ENCODE data around the gene HOXA7.

HOXA7 gene

GRCh38 chr7:27159266-27160144 is 3.0 kb upstream of the HOXA7 start:
- no peak for DNase-seq (ENCODE audit: low spot score)
- in situ Hi-C loops (cut with MboI; ENCODE audit: low pct_unique_long_range_greater_than_20kb, low sequenced_read_pairs, unreplicated experiment), result loop anchor here (10.0 to 25.0 kb wide), 3 partner anchors 85 to 1305 kb away; partner anchors contain the start of gene EVX1
- no peak for TF ChIP-seq CTCF (IDR thresholded peaks at IDR 0.05; ENCODE audit: extremely low read depth, insufficient read depth, missing control alignments)

GRCh38 chr7:27158436-27159265 is 2.2 kb upstream of the HOXA7 start:
- no peak for TF ChIP-seq CTCF (IDR thresholded peaks at IDR 0.05; ENCODE audit: extremely low read depth, insufficient read depth, missing control alignments)
- in situ Hi-C loops (cut with MboI; ENCODE audit: low pct_unique_long_range_greater_than_20kb, low sequenced_read_pairs, unreplicated experiment), result loop anchor here (10.0 to 25.0 kb wide), 2 partner anchors 86 to 796 kb away; partner anchors contain the start of gene EVX1
- no peak for DNase-seq (ENCODE audit: low spot score)

- DNase-seq (ENCODE audit: low spot score), result no peak
- no peak for TF ChIP-seq CTCF (IDR thresholded peaks at IDR 0.05; ENCODE audit: extremely low read depth, insufficient read depth, missing control alignments)
- in situ Hi-C loops (cut with MboI; ENCODE audit: low pct_unique_long_range_greater_than_20kb, low sequenced_read_pairs, unreplicated experiment), result loop anchor here (10.0 to 25.0 kb wide), 2 partner anchors 87 to 796 kb away; partner anchors contain the start of gene EVX1
These were observed 1.4 kb upstream of the HOXA7 start for GRCh38 chr7:27157702-27158431.

GRCh38 chr7:27156916-27157701 is 634 bp upstream of the HOXA7 start:
- in situ Hi-C loops (cut with MboI; ENCODE audit: low pct_unique_long_range_greater_than_20kb, low sequenced_read_pairs, unreplicated experiment), result loop anchor here (10.0 to 25.0 kb wide), 2 partner anchors 88 to 795 kb away; partner anchors contain the start of gene EVX1
- TF ChIP-seq CTCF (IDR thresholded peaks at IDR 0.05; ENCODE audit: extremely low read depth, insufficient read depth, missing control alignments), result no peak
- no peak for DNase-seq (ENCODE audit: low spot score)

GRCh38 chr7:27155816-27156507 is 513 bp downstream of the HOXA7 start:
- in situ Hi-C loops (cut with MboI; ENCODE audit: low pct_unique_long_range_greater_than_20kb, low sequenced_read_pairs, unreplicated experiment), result loop anchor here (10.0 to 25.0 kb wide), 2 partner anchors 89 to 794 kb away; partner anchors contain the start of gene EVX1
- no peak for TF ChIP-seq CTCF (IDR thresholded peaks at IDR 0.05; ENCODE audit: extremely low read depth, insufficient read depth, missing control alignments)
- no peak for DNase-seq (ENCODE audit: low spot score)
